Testis (tissue), 2 donors: ENCODE measurements around the gene CRYL1.

Experiments
- CTCF ChIP-seq, 3 experiments: fragments of 450-650 bp in 2 of 3; fragments of 200-600 bp in 1 of 3; sonication (generic) in 1 of 3; IDR thresholded peaks; one replicate each; pipeline ENCODE4 v1.5.1; 2016 to 2019; ENCODE audit warnings: antibody characterized with exemption in 3 of 3, mild to moderate bottlenecking in 2 of 3, moderate library complexity in 1 of 3
- POLR2A ChIP-seq: fragments of 450-650 bp; IDR thresholded peaks from one replicate; pipeline ENCODE4 v1.6.1; 2017; ENCODE audit warnings: antibody characterized with exemption, mild to moderate bottlenecking, moderate library complexity

- TF ChIP-seq POLR2A (no peak), CTCF (IDR thresholded peaks at IDR 0.05) (no peak)
These were observed 126.1 kb downstream of the CRYL1 start for GRCh38 chr13:20399515-20399914.
